Measurements from ENCODE around the gene NOL9. TPM values are rescaled to one million over a fixed set of nuclear protein-coding genes. Genes with fewer than 3 reads are reported as not detected.

The NOL9 gene
- total RNA-seq, result 10 to 100 TPM; 13.1 to 35.9 (median 23.3) TPM

- TF ChIP-seq CTCF (IDR thresholded peaks at IDR 0.05), result peak in 2 of 3 donors; percentile 18 to 88
- TF ChIP-seq POLR2A (IDR thresholded peaks at IDR 0.05), result no peak
- 2 to 4% methylated on average over 20 to 39 of the region's 87 CpGs for whole genome bisulfite sequencing, 2 donors
- DNase-seq (ENCODE audit: low spot score in 2 of 2), result peak; percentile 91 to 99
- intact Hi-C loops (cut with DNase I; ENCODE audit: low total_unique reads), result no loop called here
- H3K4me3 ChIP-seq (ENCODE audit: low read depth, poor library complexity, severe bottlenecking), result peak within 1 kb of the TSS; percentile 89
These were observed at the start of gene NOL9 for GRCh38 chr1:6554031-6554906. TSS of gene NOL9 (minus strand) at chr1:6554513. CDS start at chr1:6554502, 11 bp downstream.

DNA sequence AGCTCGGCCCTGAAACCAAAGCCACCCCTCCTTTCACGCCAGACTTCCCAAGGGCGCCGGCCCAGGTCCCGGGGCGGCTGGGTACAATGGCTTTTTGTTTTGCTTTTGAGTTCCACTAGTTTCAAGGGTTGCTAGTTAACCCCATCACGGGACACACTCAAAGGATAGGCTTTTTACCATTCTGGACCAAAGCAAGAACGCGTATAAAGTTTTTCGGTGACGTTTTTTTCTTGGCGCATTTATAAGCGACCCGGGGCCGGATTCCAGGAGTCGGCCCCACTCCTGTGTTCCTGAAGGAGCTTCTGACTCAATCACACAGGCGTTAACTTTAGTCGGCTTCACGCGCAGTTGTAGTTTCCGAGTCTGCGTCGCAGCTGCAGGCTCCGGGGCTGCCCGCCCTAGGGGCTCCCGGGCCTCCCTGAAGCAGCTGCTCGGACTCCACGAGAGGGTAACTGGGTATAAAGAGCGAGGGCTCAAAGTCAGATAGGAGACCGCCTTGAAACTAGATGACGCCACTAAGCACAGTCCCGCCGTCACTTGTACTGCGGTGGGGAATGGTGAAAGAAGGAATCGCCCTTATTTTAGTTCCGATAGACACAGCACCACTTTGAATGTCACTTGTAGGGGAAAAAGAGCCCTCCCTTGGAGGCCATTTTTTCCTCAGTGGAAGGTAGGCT lies 49.1 kb upstream of the NOL9 start:
- intact Hi-C loops (cut with DNase I; ENCODE audit: low total_unique reads), result no loop called here
- WGBS, 2 donors, result 0 to 1% methylated on average over 32 to 33 of the region's 36 CpGs
- no peak for TF ChIP-seq CTCF (IDR thresholded peaks at IDR 0.05)
- H3K4me3 ChIP-seq (ENCODE audit: low read depth, poor library complexity, severe bottlenecking), result peak overlapping the region; percentile 45
- DNase-seq (ENCODE audit: low spot score in 2 of 2), result peak in 1 of 2 donors; percentile 93

GRCh38 chr1:6602669-6603237 lies 48.4 kb upstream of the NOL9 start, which contains the start of gene KLHL21:
TSS of gene KLHL21 (minus strand) at chr1:6602869. CDS start at chr1:6602817, 52 bp downstream.
- 0 to 1% methylated on average over 8 to 20 of the region's 84 CpGs for WGBS, 2 donors
- TF ChIP-seq POLR2A (IDR thresholded peaks at IDR 0.05) (peak in 1 of 2 donors; percentile 80), CTCF (IDR thresholded peaks at IDR 0.05) (no peak)
- H3K4me3 ChIP-seq (ENCODE audit: low read depth, poor library complexity, severe bottlenecking), result peak within 1 kb of the TSS; percentile 97
- DNase-seq (ENCODE audit: low spot score in 2 of 2), result peak; percentile 88 to 98
- intact Hi-C loops (cut with DNase I; ENCODE audit: low total_unique reads), result no loop called here

GRCh38 chr1:6601923-6602668 lies 47.8 kb upstream of the NOL9 start:
- H3K4me3 ChIP-seq (ENCODE audit: low read depth, poor library complexity, severe bottlenecking), result peak overlapping the region; percentile 97
- intact Hi-C loops (cut with DNase I; ENCODE audit: low total_unique reads), result no loop called here
- DNase-seq (ENCODE audit: low spot score in 2 of 2), result peak in 1 of 2 donors; percentile 88
- TF ChIP-seq CTCF (IDR thresholded peaks at IDR 0.05), result no peak
- WGBS, 2 donors, result 0 to 1% methylated on average over 16 to 30 of the region's 103 CpGs
